ENCODE data around the gene HERPUD1. TPM values are rescaled to one million over a fixed set of nuclear protein-coding genes. Genes with fewer than 3 reads are reported as not detected.
"Not testable (repeated sequence)": the region's sequence is repeated elsewhere in the genome, so short reads cannot be mapped to it uniquely, and the experiment has no call there.

The HERPUD1 gene
- total RNA-seq, 1 experiment from 2014 or later: 86.3 TPM

DNA sequence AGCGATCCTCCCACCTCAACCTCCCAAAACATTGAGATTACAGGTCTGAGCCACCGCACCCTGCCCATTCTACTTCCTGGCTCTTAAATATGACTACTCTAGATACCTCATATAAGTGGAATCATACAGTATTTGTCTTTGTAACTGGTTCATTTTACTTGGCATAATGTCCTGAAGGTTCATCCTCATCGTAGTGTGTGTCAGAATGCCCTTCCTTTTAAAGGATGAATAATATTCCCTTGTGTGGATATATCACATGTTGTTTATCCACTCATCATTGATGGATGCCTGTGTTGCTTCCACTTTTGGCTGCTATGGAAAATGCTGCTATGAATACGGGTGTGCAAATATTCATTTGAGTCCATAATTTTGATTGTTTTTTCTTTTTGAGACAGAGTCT is 24.1 kb downstream of the HERPUD1 start:
- DNase-seq (ENCODE audit: low spot score): no peak

DNA sequence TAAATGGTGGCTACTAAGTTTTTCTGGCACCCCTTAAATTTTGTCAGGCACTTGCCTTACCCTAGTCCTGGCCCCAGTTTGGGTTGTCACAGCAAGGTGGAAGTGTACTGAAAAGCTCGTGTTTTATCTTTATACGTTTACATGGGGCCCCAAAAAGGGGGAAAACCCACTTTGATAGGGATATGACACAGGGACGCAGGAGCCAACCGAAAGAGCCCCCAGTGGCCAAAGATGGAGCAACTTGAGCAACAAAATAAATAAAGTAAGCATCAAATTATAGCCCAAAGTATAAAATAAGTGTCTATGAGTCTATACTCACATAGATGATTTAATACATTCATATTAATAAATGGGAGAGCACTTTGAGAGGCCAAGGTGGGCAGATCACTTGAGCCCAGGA is 24.8 kb downstream of the HERPUD1 start:
- DNase-seq (ENCODE audit: low spot score): no peak

DNA sequence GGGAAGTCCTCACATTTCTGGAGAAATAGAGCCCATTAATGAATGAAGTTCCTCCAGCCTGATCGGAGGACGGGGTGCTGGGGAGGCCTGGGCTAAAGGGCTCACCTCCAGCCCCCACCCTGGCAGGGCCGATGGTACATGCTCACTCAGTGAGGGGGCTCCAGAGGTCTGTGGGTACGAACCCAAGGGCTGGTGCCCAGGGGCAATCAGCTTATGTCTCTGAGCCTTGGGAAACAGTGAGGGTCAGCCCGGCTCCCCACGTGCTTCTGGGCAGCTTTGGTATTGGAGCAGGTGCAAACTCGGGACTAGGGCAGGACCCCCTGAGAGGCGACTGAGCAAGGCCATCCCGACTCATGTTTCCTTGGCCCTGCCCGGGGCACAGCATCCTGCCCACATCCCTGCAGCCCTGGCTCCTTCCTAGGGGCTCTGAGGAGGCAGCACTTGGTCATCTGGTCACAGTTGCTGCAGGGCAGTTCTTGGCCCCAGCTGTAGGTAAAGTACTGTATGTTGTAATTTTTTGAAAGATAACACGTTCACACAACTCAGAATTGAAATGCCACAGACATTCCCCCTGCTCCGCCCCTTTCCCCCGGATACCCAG is 28.8 kb downstream of the HERPUD1 start:
- DNase-seq (ENCODE audit: low spot score): no peak

DNA sequence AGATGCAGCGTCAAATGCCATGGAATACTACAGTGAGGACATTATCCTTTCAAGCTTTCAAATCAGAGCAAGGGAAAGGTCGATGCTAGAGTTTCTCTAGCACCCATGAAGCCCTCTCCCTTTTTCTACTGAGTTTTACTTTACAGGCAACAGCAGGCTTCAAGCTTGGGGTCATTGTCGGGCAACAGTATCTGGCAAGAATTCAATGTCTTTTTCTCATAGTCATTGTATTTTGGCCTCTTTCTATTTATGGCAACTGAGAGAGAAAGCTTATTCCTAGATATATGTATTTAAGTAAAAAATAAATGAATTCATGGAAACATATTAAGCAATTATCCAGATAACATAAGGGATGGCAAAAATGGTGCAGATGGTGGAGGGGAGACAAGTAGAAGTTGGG is 29.4 kb downstream of the HERPUD1 start:
- DNase-seq (ENCODE audit: low spot score): no peak

DNA sequence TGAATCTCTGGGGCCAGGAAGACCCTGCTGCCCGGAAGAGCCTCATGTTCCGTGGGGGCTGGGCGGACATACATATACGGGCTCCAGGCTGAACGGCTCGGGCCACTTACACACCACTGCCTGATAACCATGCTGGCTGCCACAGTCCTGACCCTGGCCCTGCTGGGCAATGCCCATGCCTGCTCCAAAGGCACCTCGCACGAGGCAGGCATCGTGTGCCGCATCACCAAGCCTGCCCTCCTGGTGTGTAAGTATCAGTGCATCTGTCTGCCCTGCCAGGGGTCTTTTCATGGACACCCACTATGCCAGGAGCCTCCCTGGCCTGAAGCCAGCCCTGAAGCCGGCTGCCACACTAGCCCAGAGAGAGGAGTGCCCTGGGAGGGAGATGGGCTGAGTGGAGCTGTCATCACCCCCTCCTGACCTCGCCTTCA is 29.9 kb downstream of the HERPUD1 start, which contains the start of gene CETP:
Gene CETP (plus strand): TSS at position 100 of the 431 bp plus-strand sequence. CDS start 30 bp downstream, at position 130.
- no peak for DNase-seq (ENCODE audit: low spot score)

DNA sequence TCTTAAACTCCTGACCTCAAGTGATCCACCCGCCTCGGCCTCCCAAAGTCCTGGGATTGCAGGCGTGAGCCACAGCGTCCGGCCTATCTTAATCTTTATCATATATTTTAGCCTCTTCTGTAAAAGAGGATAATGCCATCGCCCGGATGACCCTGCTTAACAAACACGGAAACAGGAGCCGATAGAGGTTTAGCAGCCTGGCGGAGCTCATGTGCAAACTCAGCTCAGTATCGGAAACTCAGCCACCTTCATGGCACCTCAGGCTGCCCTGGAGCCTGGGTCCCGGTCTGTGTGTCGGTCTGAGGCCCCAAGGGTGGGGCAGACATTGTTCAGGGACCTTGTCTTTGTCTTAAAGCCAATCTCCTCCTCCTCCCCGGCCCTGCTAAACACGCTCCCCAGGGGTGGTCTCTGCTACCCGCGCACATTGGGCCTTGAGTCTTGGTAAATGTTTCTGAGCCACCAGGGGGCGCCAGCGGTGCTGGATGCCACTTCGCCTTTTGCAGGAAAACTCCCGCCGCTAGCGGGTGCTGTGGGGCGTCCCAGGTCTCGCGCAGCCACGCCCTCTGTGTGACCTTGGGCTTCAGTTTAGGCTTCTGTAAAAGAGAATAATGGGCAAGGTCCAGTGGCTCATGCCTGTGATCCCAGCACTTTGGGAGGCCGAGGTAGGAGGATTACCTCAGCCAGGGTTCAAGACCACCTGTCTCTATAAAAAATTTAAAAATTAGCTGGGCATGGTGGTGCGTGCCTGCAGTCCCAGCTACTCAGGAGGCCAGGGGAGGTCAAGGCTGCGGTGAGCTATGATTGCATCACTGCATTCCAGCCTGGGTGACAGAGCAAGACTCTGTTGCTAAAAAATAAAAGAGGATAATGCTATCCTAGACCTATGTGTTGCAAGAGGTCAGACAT is 32.6 kb downstream of the HERPUD1 start:
- no peak for DNase-seq (ENCODE audit: low spot score)

DNA sequence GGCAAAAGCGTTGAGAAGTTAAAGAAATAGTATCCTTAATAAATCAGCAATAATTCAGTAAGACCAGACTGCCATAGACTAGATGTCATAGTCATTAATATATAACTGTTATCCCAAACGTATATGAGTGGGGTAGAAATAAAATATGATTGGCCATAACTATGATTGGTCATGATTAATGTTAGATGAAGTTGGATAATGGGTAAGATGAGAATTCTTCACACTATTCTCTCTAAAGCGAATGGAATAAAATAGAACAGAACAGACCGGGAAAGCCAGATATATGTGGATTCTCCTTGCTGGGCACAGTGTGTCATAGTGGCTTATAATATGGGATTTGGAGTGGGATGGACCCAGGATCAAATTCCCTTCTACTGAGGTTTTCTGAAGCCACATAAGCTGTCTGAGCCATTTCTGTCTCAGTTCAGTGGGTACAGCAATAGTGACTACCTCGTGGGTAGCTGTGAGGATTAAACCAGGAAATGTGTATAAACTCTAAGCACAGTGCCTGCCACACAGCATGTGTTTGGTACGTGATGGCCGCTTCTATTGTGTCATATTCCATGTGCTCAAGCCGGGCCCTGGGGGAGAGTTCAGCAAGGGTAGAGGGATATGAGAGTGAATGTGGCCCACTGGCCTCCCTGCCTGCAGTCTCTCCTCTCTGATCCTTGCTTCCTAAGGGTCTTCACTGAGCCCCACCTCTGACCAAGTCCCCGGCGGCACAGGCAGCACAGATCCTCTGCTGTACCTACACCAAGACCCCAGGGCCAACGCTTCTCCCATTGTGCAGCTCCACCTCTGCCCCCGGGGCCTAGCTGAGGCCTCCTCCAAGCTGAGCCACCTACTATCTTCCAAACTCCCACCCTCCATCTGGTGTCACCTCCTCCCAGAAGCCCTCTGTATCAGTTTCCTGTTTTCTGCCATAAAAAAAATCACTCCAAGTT is 33.5 kb downstream of the HERPUD1 start:
- no peak for DNase-seq (ENCODE audit: low spot score)

DNA sequence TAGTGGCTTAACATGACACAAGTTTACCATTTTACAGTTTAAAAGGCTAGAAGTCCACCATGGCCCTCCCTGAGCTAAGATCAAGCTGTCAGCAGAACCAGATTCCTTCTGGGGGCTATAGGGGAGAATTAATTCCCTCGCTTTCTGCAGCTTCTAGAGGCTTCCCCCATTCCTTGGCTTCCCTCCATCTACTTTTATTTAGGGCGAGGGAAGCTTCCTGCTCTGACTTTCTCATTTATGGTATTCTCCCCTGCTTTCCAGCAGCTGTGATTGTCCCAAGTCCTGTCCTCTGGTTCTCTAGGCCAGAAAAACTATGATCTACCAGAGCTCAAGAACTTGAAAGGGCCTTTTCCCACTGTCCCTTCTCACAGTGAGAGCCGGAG is 34.1 kb downstream of the HERPUD1 start:
- no peak for DNase-seq (ENCODE audit: low spot score)

DNA sequence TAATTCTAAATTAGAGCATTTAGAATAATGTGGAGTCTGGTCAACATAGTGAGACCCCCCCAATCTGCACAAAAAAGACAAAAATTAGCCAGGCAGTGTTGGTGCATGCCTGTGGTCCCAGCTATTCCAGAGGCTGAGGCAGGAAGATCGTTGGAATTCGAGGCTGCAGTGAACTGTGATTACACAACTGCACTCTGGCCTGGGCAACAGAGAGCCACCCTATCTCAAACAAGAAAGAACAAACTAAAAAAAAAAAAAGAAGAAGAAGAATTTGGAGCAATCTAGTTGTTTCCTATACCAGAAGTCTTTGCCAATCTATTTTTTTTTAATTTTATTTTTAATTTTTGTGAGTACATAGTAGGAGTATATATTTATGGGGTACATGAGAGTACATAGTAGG is 35.8 kb downstream of the HERPUD1 start:
- no peak for DNase-seq (ENCODE audit: low spot score)

DNA sequence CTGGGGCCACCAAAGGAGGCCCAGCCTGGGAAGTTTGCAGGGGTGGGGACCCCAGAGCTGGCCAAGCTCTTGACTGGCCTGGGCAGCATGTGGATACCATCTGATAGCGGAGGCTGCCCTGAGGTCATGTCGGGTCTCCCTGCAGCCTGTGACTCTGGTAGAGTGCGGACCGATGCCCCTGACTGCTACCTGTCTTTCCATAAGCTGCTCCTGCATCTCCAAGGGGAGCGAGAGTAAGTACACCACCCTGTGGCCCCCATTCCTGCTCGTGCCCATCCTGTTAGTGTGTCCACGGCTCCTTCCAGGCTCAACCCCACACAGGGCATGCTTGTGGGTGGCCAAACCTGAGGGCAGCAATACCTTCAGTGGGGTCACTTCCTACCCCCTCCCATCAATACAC is 37.8 kb downstream of the HERPUD1 start:
- DNase-seq (ENCODE audit: low spot score): no peak

DNA sequence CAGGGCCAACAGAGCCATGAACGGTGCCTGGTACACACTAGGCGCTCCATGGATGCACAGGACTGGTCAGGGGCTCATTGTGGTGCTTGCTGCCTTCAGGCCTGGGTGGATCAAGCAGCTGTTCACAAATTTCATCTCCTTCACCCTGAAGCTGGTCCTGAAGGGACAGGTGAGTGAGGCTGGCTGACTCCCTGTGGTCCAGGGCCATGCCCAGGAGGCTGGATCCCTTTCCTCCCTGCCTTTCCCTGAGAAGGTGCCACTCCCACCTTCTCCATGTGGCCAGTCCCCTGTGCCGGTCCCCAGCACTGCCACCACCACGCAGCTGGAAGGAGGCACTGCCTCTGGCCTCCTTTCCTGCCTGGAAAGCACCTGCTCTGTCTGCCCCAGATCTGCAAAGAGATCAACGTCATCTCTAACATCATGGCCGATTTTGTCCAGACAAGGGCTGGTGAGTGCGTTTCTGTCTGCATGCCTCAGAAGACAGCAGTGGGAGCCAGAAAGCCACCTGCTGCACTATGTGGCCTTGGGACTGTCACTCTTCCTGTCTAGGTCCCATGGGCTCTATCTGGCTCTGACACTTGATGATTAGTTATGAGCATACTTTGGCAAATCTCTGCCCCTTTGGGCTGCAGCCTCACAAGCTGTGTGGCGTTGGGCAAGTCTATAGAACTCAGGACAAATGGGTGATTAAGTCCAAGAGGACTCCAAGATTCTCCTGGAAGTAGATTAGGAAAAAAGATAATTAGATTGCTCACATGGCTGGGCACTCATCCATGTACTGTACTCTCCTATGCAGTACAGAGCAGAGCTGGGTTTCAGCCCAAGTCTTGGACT is 39.2 kb downstream of the HERPUD1 start:
- no peak for DNase-seq (ENCODE audit: low spot score)

DNA sequence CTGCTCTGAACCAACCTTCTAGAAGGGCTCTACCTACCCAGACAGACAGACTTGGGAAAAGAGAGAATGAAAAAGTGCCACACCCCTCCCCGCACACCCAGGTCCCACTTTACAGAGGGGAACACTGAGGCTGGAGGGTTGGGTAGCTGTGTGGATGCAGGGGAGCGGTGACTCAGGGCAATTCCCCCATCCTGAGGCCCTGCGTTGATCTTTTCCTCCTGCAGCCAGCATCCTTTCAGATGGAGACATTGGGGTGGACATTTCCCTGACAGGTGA is 39.8 kb downstream of the HERPUD1 start:
- no peak for DNase-seq (ENCODE audit: low spot score)

DNA sequence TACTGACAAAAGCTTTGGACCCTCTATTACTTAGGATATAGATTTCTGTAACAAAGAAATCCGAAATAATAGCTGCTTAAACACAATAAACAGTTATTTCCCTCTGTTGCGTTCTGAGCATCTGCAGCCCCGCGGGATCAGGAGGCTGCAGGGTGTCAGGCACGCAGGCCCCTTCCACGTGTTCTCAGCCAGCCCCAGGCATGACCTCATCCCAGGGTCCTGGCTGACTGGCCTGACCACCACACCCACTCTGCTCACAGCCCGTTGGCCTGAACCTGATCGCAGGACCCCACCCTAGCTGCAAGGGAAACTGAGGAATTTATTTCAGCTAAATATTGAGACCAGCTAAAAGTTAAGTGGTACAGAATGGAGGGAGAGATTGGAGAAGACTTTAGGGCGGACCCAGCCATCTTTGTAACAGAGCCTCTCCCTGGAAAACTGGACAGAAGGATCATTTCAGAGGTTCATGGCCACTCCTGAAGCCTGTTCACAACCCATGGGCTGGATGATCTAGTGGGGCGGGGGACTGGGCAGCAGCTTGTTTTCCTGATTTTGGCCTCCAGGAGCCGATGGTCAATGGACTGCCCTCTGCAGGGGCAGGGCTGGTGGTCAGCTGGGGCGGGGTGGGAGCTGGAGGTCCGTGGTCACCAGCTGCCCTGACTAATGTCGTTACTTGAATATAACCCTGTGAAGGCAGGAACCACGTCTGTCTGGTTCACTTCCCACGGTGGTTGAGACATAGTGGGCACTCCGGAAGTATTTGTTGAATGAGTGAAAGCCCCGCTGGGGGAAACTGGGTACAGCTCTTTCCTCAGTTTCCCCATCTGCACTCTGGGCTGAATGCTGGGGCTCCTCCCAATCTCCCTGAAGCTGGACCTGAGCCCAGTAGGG is 40.7 kb downstream of the HERPUD1 start:
- no peak for DNase-seq (ENCODE audit: low spot score)

DNA sequence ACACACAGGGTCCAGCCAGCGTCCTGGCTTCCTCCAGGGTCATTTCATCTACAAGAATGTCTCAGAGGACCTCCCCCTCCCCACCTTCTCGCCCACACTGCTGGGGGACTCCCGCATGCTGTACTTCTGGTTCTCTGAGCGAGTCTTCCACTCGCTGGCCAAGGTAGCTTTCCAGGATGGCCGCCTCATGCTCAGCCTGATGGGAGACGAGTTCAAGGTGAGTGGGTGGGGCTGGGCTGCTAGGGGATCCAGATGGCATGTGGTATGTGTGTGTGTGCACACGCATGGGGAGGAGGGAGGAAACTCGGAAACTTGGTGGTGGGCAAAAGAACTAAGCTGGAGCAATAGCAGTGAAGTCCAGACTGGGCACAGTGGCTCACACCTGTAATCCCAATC is 41.4 kb downstream of the HERPUD1 start:
- no peak for DNase-seq (ENCODE audit: low spot score)

DNA sequence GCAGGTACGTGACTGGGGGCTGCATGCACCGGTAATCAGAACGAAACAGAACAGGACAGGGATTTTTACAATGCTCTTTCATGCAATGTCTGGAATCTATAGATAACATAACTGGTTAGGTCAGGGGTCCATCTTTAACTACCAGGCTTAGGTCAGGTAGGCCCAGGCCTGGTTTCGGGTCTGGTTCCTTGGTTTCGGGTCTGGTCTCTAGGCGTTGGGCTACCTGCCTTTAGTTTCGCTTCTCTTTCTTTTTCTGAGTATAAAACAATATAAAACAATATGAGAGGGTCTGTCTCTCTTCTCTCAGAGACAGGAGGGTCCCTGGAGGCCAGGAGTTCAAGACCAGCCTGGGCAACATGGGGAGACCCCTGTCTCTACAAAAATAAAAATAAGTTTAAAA is 42.0 kb downstream of the HERPUD1 start:
- not testable (repeated sequence) for DNase-seq (ENCODE audit: low spot score)

DNA sequence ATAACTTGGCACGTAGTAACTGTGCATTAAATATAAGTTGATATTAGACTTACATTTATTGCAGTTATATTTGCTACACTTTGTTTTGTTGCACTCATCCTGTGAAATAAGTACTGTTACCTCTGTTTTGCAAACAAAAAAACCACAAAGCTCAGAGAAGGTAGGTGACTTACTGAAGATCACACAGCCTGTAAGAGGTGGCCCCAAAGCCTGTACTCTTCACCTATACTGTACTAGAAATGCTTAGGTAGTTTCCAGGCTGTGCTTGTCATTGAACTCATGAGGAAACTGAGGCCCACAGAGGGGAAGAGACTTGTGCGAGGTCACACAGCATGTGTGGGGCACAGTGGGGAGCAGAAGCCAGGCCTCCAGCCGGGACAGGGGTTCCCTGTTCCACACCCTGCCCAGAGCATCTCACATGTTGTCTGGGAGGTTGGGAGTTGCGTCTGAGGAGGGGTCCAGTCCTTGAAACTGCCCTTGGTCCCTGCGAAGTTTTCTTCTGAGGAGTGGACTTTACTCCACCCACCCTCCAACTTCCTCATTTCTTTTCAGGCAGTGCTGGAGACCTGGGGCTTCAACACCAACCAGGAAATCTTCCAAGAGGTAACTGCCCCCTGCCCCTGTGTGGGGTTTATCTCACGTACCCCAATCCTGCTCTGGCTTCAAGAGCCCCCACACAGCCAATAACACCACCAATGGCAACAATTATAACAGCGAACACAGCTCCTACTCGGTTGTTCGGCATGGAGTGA is 42.8 kb downstream of the HERPUD1 start:
- DNase-seq (ENCODE audit: low spot score): no peak

DNA sequence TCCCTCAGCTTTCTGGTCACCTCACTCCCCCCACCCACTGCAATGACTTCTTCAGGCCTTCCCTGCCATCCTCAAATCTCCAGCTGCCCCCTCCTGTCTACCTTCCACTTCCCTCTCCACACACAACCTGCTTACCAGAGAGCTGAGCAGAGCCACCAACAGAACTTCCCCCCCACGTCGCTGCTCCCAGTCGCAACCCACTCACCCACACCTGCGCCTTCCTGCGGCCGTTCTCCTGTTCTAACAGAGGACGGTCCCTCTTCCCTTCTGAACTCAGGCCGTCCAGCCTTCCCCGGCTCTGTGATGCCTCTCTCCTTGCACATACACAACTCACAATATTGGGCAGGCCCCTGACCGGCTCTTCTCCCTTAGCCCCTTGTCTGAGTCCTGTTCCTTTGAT is 43.8 kb downstream of the HERPUD1 start:
- DNase-seq (ENCODE audit: low spot score): no peak

DNA sequence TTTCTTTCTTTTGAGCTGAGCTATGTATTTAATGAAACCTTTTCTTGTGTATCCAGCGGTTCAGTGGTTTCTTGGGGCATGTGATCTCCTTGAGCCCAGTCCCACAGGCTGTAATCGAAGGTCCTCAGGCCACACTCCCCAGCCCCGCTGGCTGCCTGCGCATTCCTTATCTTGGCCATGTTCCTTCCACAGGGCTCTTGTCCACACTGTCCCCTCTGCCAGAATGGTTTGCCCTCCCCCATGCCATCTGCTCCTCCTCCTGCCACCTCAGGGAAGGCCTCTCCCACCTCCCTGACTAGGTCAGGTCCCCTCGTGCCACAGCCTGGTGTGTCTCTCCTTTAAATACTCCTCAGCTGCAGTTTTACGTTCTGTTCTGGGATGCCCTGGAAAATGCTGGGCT is 45.3 kb downstream of the HERPUD1 start:
- no peak for DNase-seq (ENCODE audit: low spot score)

DNA sequence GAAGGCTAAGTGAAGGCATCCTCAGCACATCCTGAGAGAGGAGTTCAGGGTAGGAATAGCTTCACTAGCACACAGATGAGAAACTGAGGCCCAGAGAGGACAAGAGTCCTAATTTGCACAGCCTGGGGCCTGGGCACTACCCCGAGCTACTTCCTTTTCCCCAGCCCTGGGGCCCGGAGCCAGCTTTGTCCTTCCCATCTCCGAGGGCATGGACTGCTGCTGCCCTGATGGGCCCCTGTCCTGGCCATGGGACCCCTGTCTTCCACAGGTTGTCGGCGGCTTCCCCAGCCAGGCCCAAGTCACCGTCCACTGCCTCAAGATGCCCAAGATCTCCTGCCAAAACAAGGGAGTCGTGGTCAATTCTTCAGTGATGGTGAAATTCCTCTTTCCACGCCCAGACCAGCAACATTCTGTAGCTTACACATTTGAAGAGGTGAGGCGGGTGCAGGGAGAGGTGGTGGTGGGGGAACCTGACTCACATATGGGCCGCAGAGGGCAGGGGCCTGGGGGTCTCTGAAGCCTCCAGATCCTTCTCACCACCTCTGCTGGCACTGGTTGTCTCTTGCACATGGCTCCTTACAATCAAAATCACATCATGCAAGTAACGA is 46.0 kb downstream of the HERPUD1 start:
- DNase-seq (ENCODE audit: low spot score): no peak
